Muscle of arm (tissue), 12 donors: ENCODE results near the gene ZKSCAN5. TPM values are rescaled to one million over a fixed set of nuclear protein-coding genes. Genes with fewer than 3 reads are reported as not detected.

Source experiments
- polyA plus RNA-seq, 12 donors: library from polyadenylated mRNA; unstranded; fragments of 120-200 nt; gene quantifications; one replicate each; pipeline ENCODE4 v1.2.1, GENCODE V29; 2013; ENCODE audit not compliant: insufficient read length in 12 of 12

The ZKSCAN5 gene
- polyA plus RNA-seq, 12 donors = 7.0 to 12.1 (median 11.1) TPM; not detected in 1

Other genes with a start within 250 kb of the ZKSCAN5 start
- gene MYH16, start 231.8 kb upstream of the ZKSCAN5 start, polyA plus RNA-seq = under 1 TPM in 9 of 12 donors, not detected in 3; 0.12 to 0.49 (median 0.23) TPM
- gene ARPC1A, start 178.8 kb upstream of the ZKSCAN5 start, polyA plus RNA-seq = 10 to 100 TPM in 11 of 12 donors, not detected in 1; 46.1 to 84.0 (median 69.8) TPM
- 10 to 100 TPM in 11 of 12 donors, not detected in 1; 26.8 to 69.4 (median 38.6) TPM for gene ARPC1B, start 129.9 kb upstream of the ZKSCAN5 start, polyA plus RNA-seq
- gene PDAP1, start 96.1 kb upstream of the ZKSCAN5 start, polyA plus RNA-seq = 100 to 1,000 TPM in 8 of 12 donors, 10 to 100 TPM in 3, not detected in 1; 89.0 to 139 (median 109) TPM
- gene BUD31, start 95.7 kb upstream of the ZKSCAN5 start, polyA plus RNA-seq = 100 to 1,000 TPM in 2 of 12 donors, 10 to 100 TPM in 9, not detected in 1; 72.5 to 139 (median 77.8) TPM
- gene PTCD1, start 65.9 kb upstream of the ZKSCAN5 start, polyA plus RNA-seq = 1 to 10 TPM in 11 of 12 donors, not detected in 1; 2.2 to 7.4 (median 3.7) TPM
- gene CPSF4, start 65.7 kb upstream of the ZKSCAN5 start, polyA plus RNA-seq = 10 to 100 TPM in 11 of 12 donors, not detected in 1; 23.4 to 46.9 (median 31.5) TPM
- 100 to 1,000 TPM in 11 of 12 donors, not detected in 1; 332 to 597 (median 369) TPM for gene ATP5MF, start 38.5 kb upstream of the ZKSCAN5 start, polyA plus RNA-seq
- 10 to 100 TPM in 11 of 12 donors, not detected in 1; 15.6 to 59.2 (median 30.3) TPM for gene ZNF789, start 31.8 kb upstream of the ZKSCAN5 start, polyA plus RNA-seq
- gene ZNF394, start 4.4 kb upstream of the ZKSCAN5 start, polyA plus RNA-seq = 10 to 100 TPM in 5 of 12 donors, 1 to 10 TPM in 6, not detected in 1; 8.2 to 47.3 (median 9.8) TPM
- gene FAM200A, start 47.5 kb downstream of the ZKSCAN5 start, polyA plus RNA-seq = 10 to 100 TPM in 6 of 12 donors, 1 to 10 TPM in 5, not detected in 1; 9.3 to 12.2 (median 10.5) TPM
- gene ZNF655, start 54.0 kb downstream of the ZKSCAN5 start, polyA plus RNA-seq = 10 to 100 TPM in 11 of 12 donors, not detected in 1; 34.5 to 84.8 (median 45.2) TPM
- gene TMEM225B, start 93.6 kb downstream of the ZKSCAN5 start, polyA plus RNA-seq = 1 to 10 TPM in 1 of 12 donors, under 1 TPM in 8, not detected in 3; 0.42 to 1.0 (median 0.87) TPM
- 10 to 100 TPM in 10 of 12 donors, 1 to 10 TPM in 1, not detected in 1; 9.9 to 26.8 (median 11.0) TPM for gene ZSCAN25, start 112.3 kb downstream of the ZKSCAN5 start, polyA plus RNA-seq
- 10 to 100 TPM in 1 of 12 donors, 1 to 10 TPM in 7, under 1 TPM in 3, not detected in 1; 0.68 to 14.2 (median 1.4) TPM for gene CYP3A5, start 175.3 kb downstream of the ZKSCAN5 start, polyA plus RNA-seq
- 1 to 10 TPM in 4 of 12 donors, under 1 TPM in 5, not detected in 3; 0.24 to 9.4 (median 0.95) TPM for gene CYP3A7, start 230.5 kb downstream of the ZKSCAN5 start, polyA plus RNA-seq